Measurements from ENCODE around the gene CD55.

DNA sequence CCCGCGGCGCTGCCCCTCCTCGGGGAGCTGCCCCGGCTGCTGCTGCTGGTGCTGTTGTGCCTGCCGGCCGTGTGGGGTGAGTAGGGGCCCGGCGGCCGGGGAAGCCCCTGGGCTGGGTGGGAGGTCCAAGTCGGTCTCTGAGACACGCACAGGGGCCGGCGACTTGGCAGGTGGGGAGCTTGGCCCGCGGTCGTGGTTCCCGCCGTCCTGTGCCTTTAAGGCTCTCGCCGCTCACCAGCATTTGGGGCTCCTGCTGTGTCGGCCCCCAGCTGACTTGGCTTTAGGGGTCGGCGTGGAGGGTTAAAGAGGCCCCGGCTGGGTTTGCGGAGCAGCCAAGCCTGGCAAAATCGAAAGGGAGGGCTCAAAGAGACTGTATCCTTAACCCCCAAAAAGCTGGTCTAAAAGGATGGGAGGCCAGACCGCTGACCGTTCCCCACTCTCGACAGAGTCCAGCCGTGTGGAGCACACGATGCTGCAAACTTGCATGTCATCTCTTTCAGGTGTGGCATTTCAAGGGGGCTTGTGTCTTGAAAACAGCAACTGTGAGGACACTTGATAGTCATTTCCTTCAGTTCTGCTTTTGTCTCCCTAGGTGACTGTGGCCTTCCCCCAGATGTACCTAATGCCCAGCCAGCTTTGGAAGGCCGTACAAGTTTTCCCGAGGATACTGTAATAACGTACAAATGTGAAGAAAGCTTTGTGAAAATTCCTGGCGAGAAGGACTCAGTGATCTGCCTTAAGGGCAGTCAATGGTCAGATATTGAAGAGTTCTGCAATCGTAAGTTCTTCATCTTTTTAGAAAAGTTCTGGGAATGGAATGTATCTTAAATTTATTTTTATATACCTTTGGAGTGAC is 540 bp downstream of the CD55 start:
- TF ChIP-seq, protein P1, sequence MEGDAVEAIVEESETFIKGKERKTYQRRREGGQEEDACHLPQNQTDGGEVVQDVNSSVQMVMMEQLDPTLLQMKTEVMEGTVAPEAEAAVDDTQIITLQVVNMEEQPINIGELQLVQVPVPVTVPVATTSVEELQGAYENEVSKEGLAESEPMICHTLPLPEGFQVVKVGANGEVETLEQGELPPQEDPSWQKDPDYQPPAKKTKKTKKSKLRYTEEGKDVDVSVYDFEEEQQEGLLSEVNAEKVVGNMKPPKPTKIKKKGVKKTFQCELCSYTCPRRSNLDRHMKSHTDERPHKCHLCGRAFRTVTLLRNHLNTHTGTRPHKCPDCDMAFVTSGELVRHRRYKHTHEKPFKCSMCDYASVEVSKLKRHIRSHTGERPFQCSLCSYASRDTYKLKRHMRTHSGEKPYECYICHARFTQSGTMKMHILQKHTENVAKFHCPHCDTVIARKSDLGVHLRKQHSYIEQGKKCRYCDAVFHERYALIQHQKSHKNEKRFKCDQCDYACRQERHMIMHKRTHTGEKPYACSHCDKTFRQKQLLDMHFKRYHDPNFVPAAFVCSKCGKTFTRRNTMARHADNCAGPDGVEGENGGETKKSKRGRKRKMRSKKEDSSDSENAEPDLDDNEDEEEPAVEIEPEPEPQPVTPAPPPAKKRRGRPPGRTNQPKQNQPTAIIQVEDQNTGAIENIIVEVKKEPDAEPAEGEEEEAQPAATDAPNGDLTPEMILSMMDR (conservative IDR thresholded peaks at IDR 0.05 in 1 of 2, IDR thresholded peaks at IDR 0.05 in 1 of 2; ENCODE audit: extremely low read depth in 1 of 2, insufficient read depth in 1 of 2, low read depth in 1 of 2, low read length in 2 of 2) = no peak
- no peak for TF ChIP-seq EZH2 (IDR thresholded peaks at IDR 0.05; ENCODE audit: borderline replicate concordance, low read length)

Measured in mammary epithelial cell (primary cell).